Measurements from ENCODE around the gene RASGEF1C. TPM values are rescaled to one million over a fixed set of nuclear protein-coding genes. Genes with fewer than 3 reads are reported as not detected.

Gene RASGEF1C
- total RNA-seq, 4 donors from 2014 or later, result 1.2 to 3.1 (median 2.5) TPM

GRCh38 chr5:180205916-180206315 is 3.1 kb downstream of the RASGEF1C start:
- TF ChIP-seq EP300 (IDR thresholded peaks at IDR 0.05) (no peak), CTCF (IDR thresholded peaks at IDR 0.05) (no peak), POLR2AphosphoS5 (IDR thresholded peaks at IDR 0.05) (no peak), POLR2A (IDR thresholded peaks at IDR 0.05; ENCODE audit: low read depth) (no peak)
- no peak for DNase-seq (ENCODE audit: extremely low spot score)
- Histone ChIP-seq H3K4me3 (no peak overlapping the region), H3K27ac (replicated peaks in 1 of 4) (no peak overlapping the region), H3K4me1 (peaks cover 0 to 18% (median 13%) of the 10 kb centered on the region in 4 donors), H3K27me3 (peaks cover 0 to 56% (median 9%) of the 10 kb centered on the region in 4 donors), H3K9me3 (no peaks in the 10 kb centered on the region), H3K36me3 (no peaks in the 10 kb centered on the region)
- intact Hi-C loops (cut with DNase I), result loop anchor here (5.0 kb wide), 1 partner anchor 79 kb away; no protein-coding TSS in a partner anchor
- 94% methylated on average over 1 of the region's 1 CpG for WGBS

GRCh38 chr5:180204276-180204819 is 4.7 kb downstream of the RASGEF1C start:
- intact Hi-C loops (cut with DNase I), result no loop called here
- TF ChIP-seq POLR2AphosphoS5 (IDR thresholded peaks at IDR 0.05), result no peak
- TF ChIP-seq EP300 (IDR thresholded peaks at IDR 0.05), result no peak
- no peak for TF ChIP-seq CTCF (IDR thresholded peaks at IDR 0.05)
- TF ChIP-seq POLR2A (IDR thresholded peaks at IDR 0.05; ENCODE audit: low read depth), result no peak
- WGBS, result 67% methylated on average over 1 of the region's 1 CpG

GRCh38 chr5:180202939-180203573 is 6.0 kb downstream of the RASGEF1C start:
- H3K9me3 ChIP-seq, result no peaks in the 10 kb centered on the region
- H3K4me3 ChIP-seq, result no peak overlapping the region
- H3K36me3 ChIP-seq, result no peaks in the 10 kb centered on the region
- peaks cover 0 to 5% (median 2%) of the 10 kb centered on the region in 4 donors for H3K4me1 ChIP-seq
- intact Hi-C loops (cut with DNase I), result no loop called here
- TF ChIP-seq POLR2AphosphoS5 (IDR thresholded peaks at IDR 0.05) (no peak), POLR2A (IDR thresholded peaks at IDR 0.05; ENCODE audit: low read depth) (no peak), EP300 (IDR thresholded peaks at IDR 0.05) (no peak), CTCF (IDR thresholded peaks at IDR 0.05) (no peak)
- WGBS, result 83% methylated on average over 8 of the region's 8 CpGs
- no peak overlapping the region for H3K27ac ChIP-seq (replicated peaks in 1 of 4)
- peak; percentile 62 for DNase-seq (ENCODE audit: extremely low spot score)
- peaks cover 0 to 53% (median 5%) of the 10 kb centered on the region in 4 donors for H3K27me3 ChIP-seq

More at GRCh38 chr5:180204276-180204819, 4.7 kb downstream of the RASGEF1C start:
- Histone ChIP-seq H3K27me3 (peaks cover 0 to 50% (median 8%) of the 10 kb centered on the region in 4 donors), H3K27ac (replicated peaks in 1 of 4) (no peak overlapping the region), H3K4me1 (peaks cover 0 to 15% (median 10%) of the 10 kb centered on the region in 4 donors), H3K9me3 (no peaks in the 10 kb centered on the region), H3K4me3 (no peak overlapping the region), H3K36me3 (no peaks in the 10 kb centered on the region)
- DNase-seq (ENCODE audit: extremely low spot score), result no peak

GRCh38 chr5:180201051-180201987 is 7.7 kb downstream of the RASGEF1C start:
- 80% methylated on average over 21 of the region's 23 CpGs for WGBS
- TF ChIP-seq CTCF (IDR thresholded peaks at IDR 0.05), result no peak
- TF ChIP-seq POLR2A (IDR thresholded peaks at IDR 0.05; ENCODE audit: low read depth), result no peak
- TF ChIP-seq EP300 (IDR thresholded peaks at IDR 0.05), result no peak
- TF ChIP-seq POLR2AphosphoS5 (IDR thresholded peaks at IDR 0.05), result no peak
- Histone ChIP-seq H3K9me3 (no peaks in the 10 kb centered on the region), H3K4me3 (no peak overlapping the region), H3K4me1 (no peaks in the 10 kb centered on the region), H3K27me3 (peaks cover 0 to 40% (median 0%) of the 10 kb centered on the region in 4 donors), H3K36me3 (no peaks in the 10 kb centered on the region), H3K27ac (replicated peaks in 1 of 4) (no peak overlapping the region)
- intact Hi-C loops (cut with DNase I), result no loop called here
- peak; percentile 88 for DNase-seq (ENCODE audit: extremely low spot score)
